GM18526 (cell line): ENCODE results near the gene LDLRAD4.

Experiments
- POLR2A ChIP-seq: IDR thresholded peaks from 3 replicates; pipeline ENCODE4 v1.6.1; 2011; ENCODE audit not compliant: insufficient read length; ENCODE audit errors: extremely low read depth

LDLRAD4 gene

GRCh38 chr18:13513021-13513420 is 294.5 kb downstream of the LDLRAD4 start:
- TF ChIP-seq POLR2A: no peak

GRCh38 chr18:13513481-13513880 is 294.9 kb downstream of the LDLRAD4 start:
- no peak for TF ChIP-seq POLR2A

- TF ChIP-seq POLR2A: no peak
These were observed 296.0 kb downstream of the LDLRAD4 start for GRCh38 chr18:13514558-13514957.

GRCh38 chr18:13516855-13517254 is 298.3 kb downstream of the LDLRAD4 start:
- TF ChIP-seq POLR2A: no peak

- TF ChIP-seq POLR2A: no peak
These were observed 298.8 kb downstream of the LDLRAD4 start for GRCh38 chr18:13517369-13517768.

GRCh38 chr18:13518382-13518781 is 299.8 kb downstream of the LDLRAD4 start:
- TF ChIP-seq POLR2A: no peak

GRCh38 chr18:13520306-13520705 is 301.7 kb downstream of the LDLRAD4 start:
- TF ChIP-seq POLR2A: no peak

- no peak for TF ChIP-seq POLR2A
These were observed 302.2 kb downstream of the LDLRAD4 start for GRCh38 chr18:13520741-13521140.

GRCh38 chr18:13521418-13521817 is 302.9 kb downstream of the LDLRAD4 start:
- no peak for TF ChIP-seq POLR2A

- no peak for TF ChIP-seq POLR2A
These were observed 303.7 kb downstream of the LDLRAD4 start for GRCh38 chr18:13522256-13522655.

- TF ChIP-seq POLR2A: no peak
These were observed 304.5 kb downstream of the LDLRAD4 start for GRCh38 chr18:13522861-13523660.

- no peak for TF ChIP-seq POLR2A
These were observed 305.5 kb downstream of the LDLRAD4 start for GRCh38 chr18:13524054-13524453.

- no peak for TF ChIP-seq POLR2A
These were observed 306.3 kb downstream of the LDLRAD4 start for GRCh38 chr18:13524811-13525210.

GRCh38 chr18:13525381-13526029 is 306.9 kb downstream of the LDLRAD4 start:
- TF ChIP-seq POLR2A: no peak

GRCh38 chr18:13526519-13526918 is 308.0 kb downstream of the LDLRAD4 start:
- no peak for TF ChIP-seq POLR2A

- TF ChIP-seq POLR2A: no peak
These were observed 308.7 kb downstream of the LDLRAD4 start for GRCh38 chr18:13527256-13527655.
